Measurements from ENCODE around the gene PPP3CB.

Gene PPP3CB

DNA sequence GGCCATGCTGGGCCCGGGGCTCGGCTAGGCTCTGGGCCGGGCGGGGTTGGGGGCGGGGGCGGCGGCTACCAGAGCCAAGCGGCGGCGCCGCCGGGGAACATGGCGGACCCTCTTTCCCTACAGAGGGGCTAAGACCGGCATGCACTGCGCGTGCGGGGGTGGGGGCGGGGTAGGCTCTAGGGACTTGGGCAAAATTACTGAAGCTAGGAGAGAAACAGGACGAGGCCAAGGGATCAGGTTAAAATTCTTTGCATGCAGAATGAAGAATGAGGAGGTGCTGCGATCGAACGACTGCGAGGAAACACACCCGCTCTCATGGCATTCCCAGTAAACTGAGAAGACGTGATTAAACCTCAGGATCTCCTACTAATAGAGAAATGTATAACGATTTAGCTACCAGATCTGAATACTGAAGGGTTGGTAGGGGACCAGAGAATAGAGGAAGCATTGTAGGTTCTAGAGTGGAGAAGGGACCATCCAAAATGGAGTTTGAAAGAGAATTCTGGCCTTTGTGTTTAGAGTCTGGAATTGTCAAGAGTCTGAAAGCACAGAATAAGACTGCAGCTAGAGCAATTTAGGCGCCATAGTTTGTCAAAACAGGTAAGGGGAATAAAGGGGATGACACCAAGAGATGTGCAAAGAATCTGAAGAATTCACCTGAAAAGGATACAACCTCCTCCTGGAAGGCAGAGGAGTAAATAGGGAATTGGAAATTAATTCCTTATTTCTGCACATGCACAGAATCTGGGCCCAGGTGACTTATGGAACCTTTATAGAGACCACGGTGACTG, at the start of gene PPP3CB:
Gene PPP3CB (minus strand): TSS at position 141 of the 791 bp plus-strand sequence. CDS start 135 bp downstream, at position 6.
- peak; percentile 97 for DNase-seq (ENCODE audit: low spot score)

DNA sequence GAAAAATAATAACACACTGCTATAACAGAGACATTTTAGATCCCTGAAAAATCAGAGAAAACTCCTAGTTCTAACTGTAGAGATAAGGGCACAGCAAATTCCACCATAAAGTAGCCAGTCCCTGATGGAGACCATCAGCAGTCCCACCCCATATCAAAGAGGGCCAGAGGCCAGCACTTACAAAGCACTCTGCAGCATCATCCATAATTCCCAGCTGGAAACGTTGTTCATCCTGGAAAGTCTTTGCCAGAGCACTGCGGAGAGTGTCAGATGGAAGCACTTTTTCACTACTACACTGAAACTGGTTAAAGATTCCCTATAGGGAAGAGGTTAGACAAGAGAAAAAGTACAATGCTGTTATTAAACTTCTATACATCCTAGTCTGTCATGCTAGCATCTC, 49.5 kb upstream of the PPP3CB start:
- DNase-seq (ENCODE audit: low spot score): no peak

DNA sequence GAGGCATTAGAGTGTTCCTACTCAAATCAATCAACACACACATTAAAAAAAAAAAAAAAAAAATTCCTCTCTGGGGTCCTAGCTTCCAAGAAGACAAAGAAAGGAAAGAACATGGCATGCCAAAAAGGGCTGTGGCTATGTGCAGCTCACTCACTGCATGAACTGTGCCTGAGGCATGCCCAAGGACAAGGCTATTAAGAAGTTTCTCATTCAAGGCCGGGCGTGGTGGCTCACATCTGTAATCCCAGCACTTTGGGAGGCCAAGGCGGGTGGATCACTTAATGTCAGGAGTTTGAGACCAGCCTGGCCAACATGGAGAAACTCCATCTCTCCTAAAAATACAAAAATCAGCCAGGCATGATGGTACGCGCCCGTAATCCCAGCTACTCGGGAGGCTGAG, 41.9 kb upstream of the PPP3CB start:
- no peak for DNase-seq (ENCODE audit: low spot score)

DNA sequence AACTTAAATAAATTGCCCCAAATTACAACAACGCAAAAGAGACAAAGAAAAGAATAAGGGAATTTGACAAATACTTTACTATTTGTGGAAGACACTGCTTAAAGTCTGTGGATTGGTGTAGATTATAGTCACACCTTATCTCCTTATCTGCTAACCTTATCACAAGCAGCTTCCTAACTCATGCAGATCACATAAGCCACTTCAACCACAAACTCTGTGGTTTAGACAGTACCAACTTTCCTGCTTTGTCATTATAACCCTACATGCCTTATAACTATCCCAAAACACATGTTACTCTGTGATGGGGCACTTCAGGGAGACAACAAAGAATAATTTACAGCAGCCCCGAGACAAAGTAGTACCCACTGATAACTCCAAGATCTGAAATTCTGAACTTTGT, 41.5 kb upstream of the PPP3CB start:
- no peak for DNase-seq (ENCODE audit: low spot score)

DNA sequence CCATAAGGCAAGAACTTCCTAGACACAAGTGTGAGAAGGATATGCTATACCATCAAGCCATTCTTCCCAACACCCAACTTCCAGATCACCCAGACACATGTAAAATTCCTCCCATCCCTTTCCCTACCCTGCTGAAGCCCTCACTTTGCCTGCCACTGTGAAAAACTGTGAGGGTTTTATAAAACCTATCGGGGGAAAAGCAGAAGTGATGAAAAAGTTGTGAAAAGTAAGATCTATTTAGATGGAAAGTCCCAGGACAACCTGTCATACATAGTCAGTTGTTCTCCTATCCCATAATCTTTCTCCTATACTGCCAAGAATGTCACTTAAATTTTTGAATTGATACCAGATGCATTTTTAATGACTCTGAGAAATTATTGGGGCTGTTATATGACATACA, 39.0 kb upstream of the PPP3CB start:
- DNase-seq (ENCODE audit: low spot score): no peak

DNA sequence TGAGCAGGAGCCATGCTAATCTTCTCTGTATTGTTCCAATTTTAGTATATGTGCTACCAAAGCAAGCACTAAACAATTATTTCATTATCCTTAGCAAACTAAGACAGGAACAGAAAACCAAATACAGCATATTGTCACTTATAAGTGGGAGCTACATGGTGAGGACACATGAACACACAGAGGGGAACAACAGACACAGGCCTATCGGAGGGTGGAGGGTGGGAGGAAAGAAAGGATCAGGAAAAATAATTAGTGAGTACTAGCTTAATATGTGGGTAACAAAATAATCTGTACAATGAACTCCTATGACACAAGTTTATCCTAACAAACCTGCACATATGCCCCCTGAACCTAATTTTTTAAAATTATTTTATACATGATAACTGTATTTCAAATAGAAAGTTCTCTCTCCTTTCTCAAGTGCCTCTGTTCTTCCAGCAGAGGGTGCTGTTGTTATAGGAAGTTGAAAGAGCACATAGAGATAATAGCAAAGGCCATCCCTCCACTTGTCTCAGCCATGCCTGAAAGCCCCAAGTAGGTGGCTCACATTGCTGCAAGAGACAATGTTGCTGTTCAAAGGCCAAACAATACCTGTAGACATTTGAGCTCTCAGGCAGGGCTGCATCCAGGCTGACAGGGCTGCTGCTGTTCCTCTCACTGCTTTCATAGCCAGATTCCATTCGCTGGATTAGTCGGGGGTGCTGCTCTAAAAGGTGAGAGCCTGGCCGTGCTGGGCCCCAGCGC, 33.4 kb upstream of the PPP3CB start:
- DNase-seq (ENCODE audit: low spot score): peak; percentile 84

DNA sequence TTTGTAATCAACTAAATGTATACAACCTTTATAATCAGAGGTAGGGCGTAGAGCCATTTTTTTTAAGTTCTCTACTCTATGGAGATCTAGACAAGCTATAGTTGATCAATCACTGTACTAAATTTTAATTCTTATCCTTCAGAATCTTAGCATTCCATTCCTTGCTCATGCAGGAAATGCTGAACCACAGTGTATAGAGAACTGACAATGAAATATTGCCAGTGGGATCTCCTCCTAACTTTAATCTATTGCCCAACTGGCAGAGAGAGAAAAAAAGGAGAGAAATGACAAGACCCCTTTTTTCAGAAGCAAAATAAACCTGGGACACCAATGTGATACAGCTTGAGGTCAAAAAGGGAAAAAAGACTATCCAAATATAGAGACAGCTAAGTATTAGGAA, 26.4 kb upstream of the PPP3CB start:
- DNase-seq (ENCODE audit: low spot score): no peak

DNA sequence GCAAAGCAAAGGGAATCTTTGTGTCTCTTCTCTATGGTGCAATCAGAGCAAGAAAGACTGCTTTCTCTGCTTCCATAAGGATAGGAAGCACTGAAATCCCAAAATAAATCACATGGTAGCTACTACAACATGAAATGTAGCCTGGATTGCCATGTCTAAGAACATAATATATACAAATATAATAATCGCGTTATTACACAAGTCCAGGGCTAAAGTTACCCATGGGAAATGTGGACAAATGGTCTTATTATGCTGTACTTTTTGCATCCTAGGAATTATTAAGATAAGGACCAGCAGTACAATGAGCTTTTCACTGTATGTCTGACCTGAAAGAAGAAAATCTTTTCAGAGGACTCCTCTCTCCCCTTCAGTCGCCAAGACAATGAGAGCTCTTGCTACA, 23.5 kb upstream of the PPP3CB start:
- no peak for DNase-seq (ENCODE audit: low spot score)

DNA sequence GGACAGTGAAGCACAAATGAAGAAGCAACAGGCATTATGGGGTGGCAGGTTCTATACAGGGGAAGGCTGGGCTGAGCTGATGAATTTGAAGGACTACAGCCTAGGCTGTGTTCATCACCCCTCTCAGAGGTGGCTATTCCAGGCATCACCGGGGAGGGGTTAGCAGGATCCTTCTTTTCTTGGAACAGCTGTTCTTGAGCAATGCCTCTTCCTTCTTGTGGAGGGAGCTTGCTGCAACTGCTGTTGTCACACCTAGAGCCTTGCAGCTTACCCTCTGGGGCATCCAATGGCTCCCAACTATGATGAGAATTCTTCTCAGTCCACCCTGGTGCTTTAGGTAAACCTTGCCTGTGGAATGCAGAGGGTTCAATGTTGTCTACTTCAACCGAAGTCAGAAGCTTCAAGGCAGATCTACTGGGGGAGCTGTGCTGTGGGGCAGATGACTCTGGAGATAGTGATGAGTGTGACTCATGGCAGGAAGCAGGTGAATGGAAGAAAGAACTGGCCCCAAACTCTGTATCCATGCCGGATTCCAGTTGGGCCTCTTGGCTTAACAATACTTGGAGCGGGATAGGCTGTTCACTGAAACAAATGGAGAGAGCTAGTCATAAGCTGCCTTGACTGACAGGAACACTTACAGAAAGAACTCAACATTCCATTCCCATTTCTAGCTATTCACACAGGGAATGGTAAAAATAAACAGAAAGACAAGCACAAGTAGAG, 21.5 kb upstream of the PPP3CB start:
- no peak for DNase-seq (ENCODE audit: low spot score)

DNA sequence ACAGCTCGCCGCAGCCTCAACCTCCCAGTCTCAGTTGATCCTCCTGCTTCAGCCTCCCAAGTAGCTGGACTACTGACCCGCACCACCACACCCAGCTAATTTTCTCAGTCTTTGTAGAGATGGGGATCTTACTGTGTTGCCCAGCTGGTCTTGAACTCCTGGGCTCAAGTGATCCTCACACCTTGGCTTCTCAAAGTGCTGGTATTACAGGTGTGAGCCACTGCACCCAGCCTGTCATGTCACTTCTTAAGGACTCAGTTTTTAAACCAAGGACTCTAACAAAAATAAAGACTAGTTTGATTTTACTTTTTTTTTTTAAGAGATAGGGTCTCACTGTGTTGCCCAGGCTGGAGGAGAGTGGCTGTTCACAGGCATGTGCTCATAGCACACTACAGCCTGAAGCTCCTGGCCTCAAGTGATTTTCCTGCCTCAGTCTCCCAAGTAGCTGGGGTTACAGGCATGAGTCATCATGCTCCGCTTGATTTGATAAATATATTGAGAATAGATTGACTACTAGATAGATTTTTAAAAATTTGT, 16.5 kb upstream of the PPP3CB start:
- DNase-seq (ENCODE audit: low spot score): no peak

DNA sequence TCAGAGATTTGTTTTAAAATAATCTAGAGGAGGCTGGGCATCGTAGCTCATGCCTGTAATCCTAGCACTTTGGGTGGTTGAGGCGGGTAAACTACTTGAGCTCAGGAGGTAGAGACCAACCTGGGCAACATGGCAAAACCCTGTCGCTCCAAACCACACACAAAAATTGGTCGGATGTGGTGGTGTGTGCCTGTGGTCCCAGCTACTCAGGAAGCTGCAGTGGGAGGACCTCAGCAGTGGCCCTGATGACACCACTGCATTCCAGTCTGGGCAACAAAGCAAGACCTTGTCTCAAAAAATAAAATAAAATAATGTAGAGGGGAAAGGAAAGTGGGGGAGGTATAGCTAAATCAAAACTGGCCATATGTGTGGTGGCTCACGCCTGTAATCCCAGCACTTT, 13.9 kb upstream of the PPP3CB start:
- DNase-seq (ENCODE audit: low spot score): no peak

DNA sequence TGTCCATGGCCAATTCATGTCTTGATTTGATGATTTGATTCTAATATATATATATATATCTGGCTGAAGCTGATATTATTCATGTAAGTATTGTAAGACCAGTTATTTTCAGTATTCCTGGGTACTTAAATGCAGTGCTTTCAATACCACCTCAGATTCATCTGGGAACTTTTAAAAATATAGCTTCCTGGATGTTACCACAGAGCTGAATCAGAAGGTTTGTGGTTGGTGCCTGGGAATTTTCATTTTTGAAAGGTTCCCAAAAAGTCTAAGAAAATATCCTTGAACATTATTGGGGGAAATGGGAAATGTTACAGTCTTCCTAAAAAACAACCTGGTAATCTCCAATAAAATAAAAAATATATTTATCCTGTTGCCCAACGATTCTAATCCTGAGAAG, 10.7 kb upstream of the PPP3CB start:
- peak; percentile 65 for DNase-seq (ENCODE audit: low spot score)

DNA sequence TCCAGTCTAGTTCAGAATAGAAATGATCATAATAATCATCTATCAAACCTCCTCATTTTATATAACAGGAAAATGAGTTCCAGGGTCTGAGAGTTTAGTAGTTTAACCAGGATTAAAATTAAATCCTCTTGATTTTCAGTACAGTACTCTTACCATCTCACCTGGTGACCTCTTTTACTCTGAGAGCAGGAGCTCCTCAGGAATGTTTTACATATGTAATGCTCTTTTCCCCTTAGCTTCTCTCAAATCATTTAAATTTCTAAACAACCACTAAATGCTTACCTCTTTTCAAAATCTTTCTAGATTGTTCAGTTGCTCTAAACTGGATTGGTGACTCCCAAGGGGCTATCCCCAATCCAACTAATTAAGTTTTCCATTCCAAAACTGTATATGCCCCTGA, 10.2 kb upstream of the PPP3CB start:
- DNase-seq (ENCODE audit: low spot score): no peak

DNA sequence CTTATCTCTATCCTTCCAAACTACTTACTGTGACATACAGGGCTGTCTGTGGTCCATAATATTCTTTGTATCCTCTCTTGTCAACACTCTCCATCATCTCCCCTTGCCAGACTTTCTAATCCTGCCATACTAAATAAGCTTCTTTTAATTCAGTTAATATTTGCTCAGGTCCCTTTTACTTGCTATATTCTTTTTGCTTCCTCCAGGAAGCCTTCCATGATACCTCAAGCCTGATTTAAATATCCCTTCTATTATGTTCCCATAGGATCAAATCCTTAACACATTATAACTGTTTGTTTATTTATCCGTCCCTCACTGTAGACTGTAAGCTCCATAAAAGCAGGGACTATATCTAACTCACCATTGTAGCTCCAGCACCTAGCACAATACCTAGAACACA, 7.2 kb upstream of the PPP3CB start:
- no peak for DNase-seq (ENCODE audit: low spot score)

DNA sequence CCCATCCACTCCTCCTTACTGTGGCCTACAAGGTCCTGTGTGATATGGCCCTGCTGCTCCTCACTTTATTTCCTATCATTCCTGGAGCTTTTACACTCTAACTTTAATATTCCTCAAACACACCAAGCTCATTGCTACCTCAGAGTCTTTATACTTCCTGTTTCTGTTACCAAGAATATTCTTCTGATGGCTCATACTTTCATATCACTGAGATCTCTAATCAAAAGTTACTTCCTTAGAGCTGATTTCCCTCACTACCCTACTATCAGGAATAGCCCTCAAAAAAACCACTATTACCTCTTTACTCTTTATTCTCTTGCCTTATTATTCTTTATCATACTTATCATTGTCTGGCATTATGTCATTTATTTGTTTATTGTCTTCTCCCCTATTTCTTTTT, 5.8 kb upstream of the PPP3CB start:
- DNase-seq (ENCODE audit: low spot score): no peak

DNA sequence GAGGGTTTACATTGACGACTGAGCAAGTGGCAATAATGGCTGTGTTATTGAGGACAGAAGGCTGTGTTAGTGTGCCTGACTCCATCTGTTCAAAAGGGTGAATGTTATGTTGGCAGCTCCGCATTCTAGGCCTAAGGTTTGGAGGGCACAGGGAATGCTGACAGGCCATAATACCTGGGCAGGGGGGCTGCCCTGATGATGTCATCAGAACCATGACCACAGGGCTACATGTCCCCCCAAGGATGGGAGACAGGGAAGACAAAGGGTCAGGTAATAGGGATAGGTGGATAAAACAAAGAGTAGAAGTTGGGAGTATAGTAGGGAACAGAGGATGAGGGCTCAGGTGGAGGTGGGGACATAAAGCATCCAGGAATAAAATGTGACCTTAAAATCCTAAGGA, 1.8 kb upstream of the PPP3CB start:
- DNase-seq (ENCODE audit: low spot score): no peak

DNA sequence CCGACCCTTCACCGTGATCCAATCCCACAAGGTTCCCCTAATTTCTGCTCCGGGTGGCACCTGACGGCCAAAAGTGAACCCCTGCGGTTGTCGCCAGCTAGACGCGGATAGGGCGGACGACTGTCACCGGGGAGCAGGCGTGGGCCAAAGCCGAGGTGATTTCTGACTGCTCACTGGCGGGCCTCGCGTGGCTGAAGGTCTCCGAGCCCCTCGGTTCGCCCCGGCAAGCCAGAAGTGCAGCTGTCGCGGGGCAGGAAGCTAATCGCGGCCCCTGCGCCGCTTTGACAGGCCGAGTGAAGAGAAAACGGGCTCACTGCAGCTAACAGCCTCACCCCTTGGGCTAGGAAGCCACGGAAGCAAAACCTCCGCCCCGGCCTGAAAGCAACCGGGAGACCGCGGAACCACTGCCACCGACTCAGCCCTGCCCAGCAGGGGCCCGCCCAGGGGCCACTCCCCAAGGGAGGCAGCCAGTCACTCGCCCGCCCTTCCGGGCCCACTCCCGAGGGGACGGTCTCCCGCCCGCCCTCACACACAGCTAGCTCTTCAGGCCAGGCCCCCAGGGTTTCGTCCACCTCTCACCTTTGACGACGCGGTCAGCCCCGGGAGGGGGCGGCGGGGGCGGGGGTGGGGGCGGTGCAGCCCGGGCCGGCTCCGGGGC, 469 bp downstream of the PPP3CB start:
- peak; percentile 93 for DNase-seq (ENCODE audit: low spot score)

DNA sequence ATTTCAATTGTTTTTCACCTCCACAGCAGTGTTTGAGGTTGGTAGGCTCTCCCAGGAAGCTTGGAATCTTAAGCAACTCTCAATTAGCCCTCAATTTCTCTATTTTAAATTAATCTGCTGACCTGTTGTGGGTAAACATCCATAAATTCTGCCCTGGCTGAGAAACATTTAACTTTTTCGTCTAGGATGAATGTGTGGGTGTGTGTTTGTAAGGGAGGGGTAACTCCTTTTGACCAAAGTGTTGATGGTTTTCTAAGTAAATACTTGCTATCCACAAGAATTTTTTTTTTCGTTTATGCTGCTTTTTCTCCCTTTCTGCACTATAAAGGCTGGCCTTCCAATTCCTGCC, 973 bp downstream of the PPP3CB start:
- no peak for DNase-seq (ENCODE audit: low spot score)

DNA sequence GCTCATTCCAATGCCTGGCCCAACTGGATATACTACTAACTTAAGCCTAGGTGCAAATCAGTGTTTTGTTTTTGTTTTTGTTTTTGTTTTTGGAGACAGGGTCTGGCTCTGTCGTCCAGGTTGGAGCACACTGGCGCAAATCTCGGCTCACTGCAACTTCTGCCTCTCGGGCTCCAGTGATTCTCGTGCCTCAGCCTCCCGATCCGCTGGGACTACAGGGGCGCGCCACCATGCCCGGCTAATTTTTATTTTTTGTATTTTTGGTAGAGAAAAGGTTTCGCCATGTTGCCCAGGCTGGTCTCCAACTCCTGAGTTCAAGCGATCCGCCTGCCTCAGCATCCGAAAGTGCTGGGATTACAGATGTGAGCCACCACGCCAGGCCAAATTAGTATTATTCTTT, 1.6 kb downstream of the PPP3CB start:
- no peak for DNase-seq (ENCODE audit: low spot score)

DNA sequence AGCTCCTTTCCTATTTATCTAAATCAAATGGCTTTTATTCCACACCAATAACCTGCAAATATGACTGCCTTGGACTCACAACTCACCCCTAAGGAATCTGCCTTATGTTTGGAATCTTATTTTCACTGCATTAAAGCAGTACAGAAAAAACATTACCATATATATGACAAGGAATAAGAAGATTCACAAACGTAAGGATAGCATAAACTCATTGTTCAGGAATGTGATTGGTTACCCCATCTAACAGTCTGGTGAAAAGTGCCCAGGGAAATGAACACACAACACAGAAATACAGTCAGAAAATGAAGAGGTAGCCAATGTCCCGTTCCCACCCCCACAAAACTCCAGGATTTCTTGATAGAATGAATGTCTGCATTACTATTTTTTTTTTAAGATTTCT, 2.0 kb downstream of the PPP3CB start:
- no peak for DNase-seq (ENCODE audit: low spot score)

DNA sequence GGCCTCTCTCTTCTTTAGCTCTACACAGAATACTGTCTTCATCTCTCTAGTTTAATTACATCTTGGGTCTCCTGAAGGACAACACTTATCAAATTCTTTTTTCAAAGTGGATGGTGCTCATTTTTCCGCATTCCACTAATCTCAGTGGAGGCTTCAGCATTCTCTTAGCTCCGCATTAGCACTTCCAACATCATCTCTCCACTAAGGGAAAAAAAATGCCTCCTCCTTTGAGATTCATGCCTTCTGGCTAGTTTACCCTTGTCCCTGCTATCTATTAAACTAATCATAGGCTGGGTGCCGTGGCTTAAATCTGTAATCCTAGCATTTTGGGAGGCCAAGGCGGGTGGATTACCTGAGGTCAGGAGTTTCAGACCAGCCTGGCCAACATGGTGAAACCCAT, 9.2 kb downstream of the PPP3CB start:
- no peak for DNase-seq (ENCODE audit: low spot score)

DNA sequence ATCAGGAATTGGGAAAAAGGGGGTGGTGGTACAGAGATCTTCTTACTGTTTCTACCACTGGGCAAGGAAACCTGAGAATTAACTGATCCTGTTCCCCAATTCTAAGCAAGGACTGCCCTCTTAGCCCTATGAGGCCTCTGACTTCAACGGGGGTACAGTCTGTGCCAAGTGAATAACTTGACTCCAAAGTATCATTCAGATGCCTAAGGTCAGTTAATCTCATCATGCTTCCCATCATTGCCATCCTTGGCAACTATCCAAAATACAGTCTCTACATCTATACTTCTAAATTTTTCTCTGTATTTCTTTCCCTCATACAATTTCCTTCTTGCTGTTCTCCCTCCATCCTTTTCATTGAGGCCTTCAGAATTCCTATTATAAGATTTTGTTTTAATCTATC, 10.5 kb downstream of the PPP3CB start:
- no peak for DNase-seq (ENCODE audit: low spot score)
